ENCODE measurements around the gene TMEM185A. TPM values are rescaled to one million over a fixed set of nuclear protein-coding genes. Genes with fewer than 3 reads are reported as not detected.
"Not testable (repeated sequence)": the region's sequence is repeated elsewhere in the genome, so short reads cannot be mapped to it uniquely, and the experiment has no call there.

The TMEM185A gene
- total and polyA plus RNA-seq, 8 donors: 5.1 to 13.7 (median 9.0) TPM

- Histone ChIP-seq H3K27ac (no peak overlapping the region), H3K4me1 (no peaks in the 10 kb centered on the region), H3K36me3 (no peaks in the 10 kb centered on the region), H3K27me3 (peaks cover 0 to 5% (median 0%) of the 10 kb centered on the region in 4 donors), H3K4me3 (no peak overlapping the region), H3K9me3 (no peaks in the 10 kb centered on the region)
- WGBS, 2 donors: 43 to 61% methylated on average over 2 of the region's 2 CpGs
- DNase-seq: no peak
- intact Hi-C loops (cut with DNase I): no loop called here
- no peak for FAIRE-seq
- no peak for TF ChIP-seq CTCF (IDR thresholded peaks at IDR 0.05)
- ATAC-seq: no peak
Measured at GRCh38 chrX:149569770-149570169, 61.8 kb downstream of the TMEM185A start.

GRCh38 chrX:149568701-149569296 lies 62.8 kb downstream of the TMEM185A start:
- no peaks in the 10 kb centered on the region for H3K4me1 ChIP-seq
- no peaks in the 10 kb centered on the region for H3K9me3 ChIP-seq
- no peak for FAIRE-seq
- no peak overlapping the region for H3K4me3 ChIP-seq
- H3K27me3 ChIP-seq: peaks cover 0 to 5% (median 0%) of the 10 kb centered on the region in 4 donors
- TF ChIP-seq CTCF (IDR thresholded peaks at IDR 0.05): no peak
- no peaks in the 10 kb centered on the region for H3K36me3 ChIP-seq
- no peak for DNase-seq
- ATAC-seq: no peak
- intact Hi-C loops (cut with DNase I): no loop called here
- no peak overlapping the region for H3K27ac ChIP-seq
- WGBS, 2 donors: 60 to 83% methylated on average over 5 of the region's 5 CpGs

- Histone ChIP-seq H3K9me3 (no peaks in the 10 kb centered on the region), H3K36me3 (no peaks in the 10 kb centered on the region), H3K27ac (no peak overlapping the region), H3K4me3 (no peak overlapping the region), H3K4me1 (no peaks in the 10 kb centered on the region), H3K27me3 (peaks cover 0 to 5% (median 0%) of the 10 kb centered on the region in 4 donors)
- intact Hi-C loops (cut with DNase I): no loop called here
- peak in 1 of 6 donors; percentile 13 for DNase-seq
- TF ChIP-seq CTCF (IDR thresholded peaks at IDR 0.05): no peak
- 64 to 77% methylated on average over 7 of the region's 7 CpGs for WGBS, 2 donors
- no peak for FAIRE-seq
- no peak for ATAC-seq
Measured at GRCh38 chrX:149567621-149568417, 63.8 kb downstream of the TMEM185A start.

GRCh38 chrX:149563359-149563758 lies 68.2 kb downstream of the TMEM185A start:
- WGBS, 2 donors: 76 to 85% methylated on average over 4 of the region's 4 CpGs
- no peak for ATAC-seq
- TF ChIP-seq CTCF (IDR thresholded peaks at IDR 0.05): no peak
- FAIRE-seq: no peak
- H3K4me1 ChIP-seq: no peaks in the 10 kb centered on the region
- DNase-seq: no peak
- peaks cover 0 to 3% (median 0%) of the 10 kb centered on the region in 4 donors for H3K27me3 ChIP-seq
- H3K27ac ChIP-seq: no peak overlapping the region
- no peak overlapping the region for H3K4me3 ChIP-seq
- H3K36me3 ChIP-seq: no peaks in the 10 kb centered on the region
- no peaks in the 10 kb centered on the region for H3K9me3 ChIP-seq
- intact Hi-C loops (cut with DNase I): no loop called here

- H3K36me3 ChIP-seq; ATAC-seq; H3K4me1 ChIP-seq; H3K4me3 ChIP-seq; DNase-seq; H3K27ac ChIP-seq; intact Hi-C loops (cut with DNase I); FAIRE-seq; H3K9me3 ChIP-seq; H3K27me3 ChIP-seq: not testable (repeated sequence)
- no CpG with 5 or more reads among the region's 4 CpGs for WGBS, 2 donors
Measured at GRCh38 chrX:149555251-149555650, 76.3 kb downstream of the TMEM185A start.

GRCh38 chrX:149551939-149552248 lies 79.7 kb downstream of the TMEM185A start:
- H3K9me3 ChIP-seq; H3K27me3 ChIP-seq; intact Hi-C loops (cut with DNase I); FAIRE-seq; H3K36me3 ChIP-seq; H3K27ac ChIP-seq; H3K4me3 ChIP-seq; H3K4me1 ChIP-seq; ATAC-seq: not testable (repeated sequence)
- DNase-seq: peak in 1 of 6 donors; percentile 15
- WGBS, 2 donors: 80 to 97% methylated on average over 1 to 2 of the region's 6 CpGs

- intact Hi-C loops (cut with DNase I); H3K27me3 ChIP-seq; ATAC-seq; H3K27ac ChIP-seq; H3K36me3 ChIP-seq; DNase-seq; H3K4me3 ChIP-seq; H3K4me1 ChIP-seq; H3K9me3 ChIP-seq; FAIRE-seq: not testable (repeated sequence)
- WGBS, 2 donors: no CpG with 5 or more reads among the region's 4 CpGs
Measured at GRCh38 chrX:149551245-149551938, 80.2 kb downstream of the TMEM185A start.

- intact Hi-C loops (cut with DNase I); H3K4me3 ChIP-seq; H3K27ac ChIP-seq; H3K4me1 ChIP-seq; H3K27me3 ChIP-seq; H3K36me3 ChIP-seq; DNase-seq; ATAC-seq; FAIRE-seq; H3K9me3 ChIP-seq: not testable (repeated sequence)
- WGBS, 2 donors: 86 to 100% methylated on average over 1 of the region's 1 CpG
Measured at GRCh38 chrX:149550454-149550853, 81.1 kb downstream of the TMEM185A start.

Data from pancreas (tissue), 10 donors.